ENCODE data around the gene CDK19.

DNA sequence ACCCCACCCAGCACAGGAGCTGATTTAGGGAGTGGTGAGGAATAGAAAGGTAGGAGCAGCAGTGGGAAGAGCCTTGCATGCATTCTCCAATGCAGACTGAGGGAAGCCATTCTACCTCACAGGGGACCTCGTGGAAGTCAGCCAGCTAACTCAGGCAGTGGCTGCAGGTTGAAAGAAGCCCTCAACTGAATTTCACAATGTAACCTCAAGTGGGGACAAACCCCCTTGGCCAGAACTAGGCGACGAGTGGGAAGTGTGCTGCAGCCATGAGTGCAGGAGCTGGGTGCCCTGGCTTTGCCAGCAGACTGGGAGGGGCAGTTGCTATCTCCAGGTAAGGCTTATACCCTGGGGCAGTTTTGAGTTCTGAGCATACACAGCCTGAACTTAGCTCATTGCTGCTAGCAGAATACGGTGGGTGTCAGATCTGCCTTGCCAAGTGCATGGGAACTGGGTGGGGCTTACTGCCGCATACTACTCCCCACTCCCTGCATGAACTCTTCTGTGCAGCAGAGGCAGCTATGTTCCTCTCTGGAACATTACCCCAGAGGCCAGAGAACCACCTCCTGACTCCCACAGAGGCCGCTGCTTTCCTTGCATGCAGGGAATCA is 126.5 kb downstream of the CDK19 start:
- TF ChIP-seq, protein P1, sequence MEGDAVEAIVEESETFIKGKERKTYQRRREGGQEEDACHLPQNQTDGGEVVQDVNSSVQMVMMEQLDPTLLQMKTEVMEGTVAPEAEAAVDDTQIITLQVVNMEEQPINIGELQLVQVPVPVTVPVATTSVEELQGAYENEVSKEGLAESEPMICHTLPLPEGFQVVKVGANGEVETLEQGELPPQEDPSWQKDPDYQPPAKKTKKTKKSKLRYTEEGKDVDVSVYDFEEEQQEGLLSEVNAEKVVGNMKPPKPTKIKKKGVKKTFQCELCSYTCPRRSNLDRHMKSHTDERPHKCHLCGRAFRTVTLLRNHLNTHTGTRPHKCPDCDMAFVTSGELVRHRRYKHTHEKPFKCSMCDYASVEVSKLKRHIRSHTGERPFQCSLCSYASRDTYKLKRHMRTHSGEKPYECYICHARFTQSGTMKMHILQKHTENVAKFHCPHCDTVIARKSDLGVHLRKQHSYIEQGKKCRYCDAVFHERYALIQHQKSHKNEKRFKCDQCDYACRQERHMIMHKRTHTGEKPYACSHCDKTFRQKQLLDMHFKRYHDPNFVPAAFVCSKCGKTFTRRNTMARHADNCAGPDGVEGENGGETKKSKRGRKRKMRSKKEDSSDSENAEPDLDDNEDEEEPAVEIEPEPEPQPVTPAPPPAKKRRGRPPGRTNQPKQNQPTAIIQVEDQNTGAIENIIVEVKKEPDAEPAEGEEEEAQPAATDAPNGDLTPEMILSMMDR (IDR thresholded peaks at IDR 0.05), result no peak
- TF ChIP-seq POLR2A (IDR thresholded peaks at IDR 0.05), result no peak

Measured in testis (tissue), 2 donors.